ENCODE data around the gene TPX2.

GRCh38 chr20:31801508-31801907 lies 62.4 kb downstream of the TPX2 start:
- TF ChIP-seq FOXM1 (IDR thresholded peaks at IDR 0.05; ENCODE audit: low read depth, low read length) (no peak), SP1 (IDR thresholded peaks at IDR 0.05; ENCODE audit: low read depth, low read length) (no peak), POLR2A (IDR thresholded peaks at IDR 0.05; ENCODE audit: low read depth, low read length) (no peak), REST (IDR thresholded peaks at IDR 0.05; ENCODE audit: low read depth, low read length) (no peak), CTCF (IDR thresholded peaks at IDR 0.05 in 2 of 3, conservative IDR thresholded peaks at IDR 0.05 in 1 of 3; ENCODE audit: control insufficient read depth in 2 of 3, extremely low read depth in 1 of 3, insufficient read depth in 1 of 3, low read depth in 3 of 3, low read length in 3 of 3) (no peak), ETV6 (conservative IDR thresholded peaks at IDR 0.05 in 1 of 2, IDR thresholded peaks at IDR 0.05 in 1 of 2; ENCODE audit: borderline replicate concordance in 1 of 2, low read depth in 1 of 2) (no peak), SIN3A (IDR thresholded peaks at IDR 0.05; ENCODE audit: low read depth, low read length) (no peak), CEBPB (IDR thresholded peaks at IDR 0.05; ENCODE audit: borderline replicate concordance in 1 of 2, low read depth in 2 of 2, low read length in 2 of 2) (no peak), TARDBP (IDR thresholded peaks at IDR 0.05; ENCODE audit: borderline replicate concordance) (no peak), ZNF592 (IDR thresholded peaks at IDR 0.05) (no peak)
- TF ChIP-seq, protein P1, sequence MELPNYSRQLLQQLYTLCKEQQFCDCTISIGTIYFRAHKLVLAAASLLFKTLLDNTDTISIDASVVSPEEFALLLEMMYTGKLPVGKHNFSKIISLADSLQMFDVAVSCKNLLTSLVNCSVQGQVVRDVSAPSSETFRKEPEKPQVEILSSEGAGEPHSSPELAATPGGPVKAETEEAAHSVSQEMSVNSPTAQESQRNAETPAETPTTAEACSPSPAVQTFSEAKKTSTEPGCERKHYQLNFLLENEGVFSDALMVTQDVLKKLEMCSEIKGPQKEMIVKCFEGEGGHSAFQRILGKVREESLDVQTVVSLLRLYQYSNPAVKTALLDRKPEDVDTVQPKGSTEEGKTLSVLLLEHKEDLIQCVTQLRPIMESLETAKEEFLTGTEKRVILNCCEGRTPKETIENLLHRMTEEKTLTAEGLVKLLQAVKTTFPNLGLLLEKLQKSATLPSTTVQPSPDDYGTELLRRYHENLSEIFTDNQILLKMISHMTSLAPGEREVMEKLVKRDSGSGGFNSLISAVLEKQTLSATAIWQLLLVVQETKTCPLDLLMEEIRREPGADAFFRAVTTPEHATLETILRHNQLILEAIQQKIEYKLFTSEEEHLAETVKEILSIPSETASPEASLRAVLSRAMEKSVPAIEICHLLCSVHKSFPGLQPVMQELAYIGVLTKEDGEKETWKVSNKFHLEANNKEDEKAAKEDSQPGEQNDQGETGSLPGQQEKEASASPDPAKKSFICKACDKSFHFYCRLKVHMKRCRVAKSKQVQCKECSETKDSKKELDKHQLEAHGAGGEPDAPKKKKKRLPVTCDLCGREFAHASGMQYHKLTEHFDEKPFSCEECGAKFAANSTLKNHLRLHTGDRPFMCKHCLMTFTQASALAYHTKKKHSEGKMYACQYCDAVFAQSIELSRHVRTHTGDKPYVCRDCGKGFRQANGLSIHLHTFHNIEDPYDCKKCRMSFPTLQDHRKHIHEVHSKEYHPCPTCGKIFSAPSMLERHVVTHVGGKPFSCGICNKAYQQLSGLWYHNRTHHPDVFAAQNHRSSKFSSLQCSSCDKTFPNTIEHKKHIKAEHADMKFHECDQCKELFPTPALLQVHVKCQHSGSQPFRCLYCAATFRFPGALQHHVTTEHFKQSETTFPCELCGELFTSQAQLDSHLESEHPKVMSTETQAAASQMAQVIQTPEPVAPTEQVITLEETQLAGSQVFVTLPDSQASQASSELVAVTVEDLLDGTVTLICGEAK (IDR thresholded peaks at IDR 0.05; ENCODE audit: borderline replicate concordance) = no peak
